ENCODE results near the gene ONECUT1.
"Not testable (repeated sequence)": the region's sequence is repeated elsewhere in the genome, so short reads cannot be mapped to it uniquely, and the experiment has no call there.

The ONECUT1 gene

DNA sequence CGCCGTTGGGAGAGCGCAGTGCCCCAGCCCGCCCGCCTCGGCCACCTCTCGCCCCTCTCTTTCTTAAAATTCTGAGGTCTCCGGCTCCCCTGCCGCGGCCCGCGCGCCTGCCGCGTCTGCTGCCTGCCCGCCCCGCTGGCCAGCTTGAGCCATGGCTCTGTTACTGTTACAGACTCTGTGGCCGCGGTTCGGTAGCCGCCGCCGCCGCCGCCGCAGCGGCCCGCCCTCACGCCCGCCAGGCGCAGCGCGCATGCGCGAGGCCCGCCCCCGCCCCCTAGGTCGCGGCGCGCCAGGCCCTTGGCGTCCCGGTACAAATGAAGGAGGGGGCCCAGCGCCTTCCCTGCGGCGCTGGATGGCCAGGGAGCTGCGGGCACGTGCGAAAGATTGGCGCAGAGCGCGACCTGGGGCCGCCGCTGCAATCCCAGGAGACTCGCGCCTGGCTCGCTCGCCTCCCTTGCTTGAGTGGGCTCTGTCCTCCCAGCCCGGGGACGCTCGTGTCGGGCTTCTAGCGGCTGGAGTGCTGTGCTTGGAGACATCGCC, at the start of gene ONECUT1:
ONECUT1 (minus strand) TSS at position 168 of the 540 bp plus-strand sequence. CDS start 452 bp downstream, outside the sequence.
- peak; percentile 28 for DNase-seq

DNA sequence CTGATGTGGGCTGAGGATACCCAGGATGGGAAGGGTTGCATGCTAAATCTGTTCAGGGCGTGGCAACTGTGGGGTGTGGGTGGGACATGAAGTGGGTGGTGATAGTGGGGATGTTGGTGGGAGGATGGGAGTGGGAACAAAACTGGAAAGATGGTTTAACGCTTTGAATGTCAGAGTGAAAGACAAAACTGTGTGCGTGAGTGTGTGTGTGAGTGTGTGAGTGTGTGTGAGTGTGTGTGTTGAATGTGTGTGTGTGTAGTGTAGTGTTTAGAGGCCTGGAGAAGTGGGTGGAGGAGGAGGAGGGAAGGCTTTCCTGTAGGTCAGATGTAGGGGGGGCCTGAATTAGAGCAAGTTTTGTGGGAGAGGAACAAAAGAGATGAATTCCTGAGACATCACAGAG, 44.2 kb upstream of the ONECUT1 start:
- no peak for DNase-seq

DNA sequence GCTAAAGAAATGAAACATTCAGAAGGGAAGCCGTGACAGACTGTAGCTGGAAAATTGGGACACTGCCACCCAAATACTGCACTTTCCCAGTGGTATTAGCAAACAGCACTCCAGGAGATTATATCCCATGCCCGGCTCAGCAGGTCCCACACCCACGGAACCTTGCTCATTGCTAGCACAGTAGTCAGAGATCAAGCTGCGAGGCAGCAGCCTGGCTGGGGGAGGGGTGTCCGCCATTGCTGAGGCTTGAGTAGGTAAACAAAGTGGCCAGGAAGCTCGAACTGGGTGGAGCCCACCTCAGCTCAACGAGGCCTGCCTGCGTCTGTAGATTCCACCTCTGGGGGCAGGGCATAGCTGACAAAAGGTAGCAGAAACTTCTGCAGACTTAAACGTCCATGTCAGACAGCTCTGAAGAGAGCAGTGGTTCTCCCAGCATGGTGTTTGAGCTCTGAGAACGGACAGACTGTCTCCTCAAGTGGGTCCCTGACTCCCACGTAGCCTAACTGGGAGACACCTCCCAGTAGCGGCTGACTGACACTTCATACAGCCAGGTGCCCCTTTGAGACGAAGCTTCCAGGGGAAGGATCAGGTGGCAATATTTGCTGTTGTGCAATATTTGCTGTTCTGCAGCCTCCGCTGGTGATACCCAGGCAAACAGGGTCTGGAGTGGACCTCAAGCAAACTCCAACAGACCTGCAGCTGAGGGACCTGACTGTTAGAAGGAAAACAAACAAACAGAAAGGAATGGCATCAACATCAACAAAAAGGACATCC, 34.2 kb upstream of the ONECUT1 start:
- DNase-seq, result not testable (repeated sequence)

DNA sequence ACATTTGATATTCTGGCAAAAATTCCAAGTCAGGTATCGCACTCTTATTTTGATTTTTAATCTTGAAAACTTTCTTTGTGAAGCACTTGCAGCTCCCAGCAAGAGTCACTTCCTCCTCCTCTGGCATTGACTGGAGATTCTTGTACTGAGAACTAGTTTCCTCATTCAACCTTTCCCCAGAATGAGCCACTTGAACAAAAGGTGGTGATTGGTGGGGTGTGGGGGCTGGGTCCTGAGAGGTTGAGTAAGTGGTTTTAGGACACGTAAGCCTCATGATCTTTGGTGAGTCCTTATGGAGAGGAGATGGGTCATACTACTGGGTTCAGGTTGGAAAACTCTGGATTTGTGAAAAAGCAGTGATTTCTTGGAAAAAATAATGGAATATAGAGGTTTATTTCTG, 32.3 kb upstream of the ONECUT1 start:
- DNase-seq, result no peak

DNA sequence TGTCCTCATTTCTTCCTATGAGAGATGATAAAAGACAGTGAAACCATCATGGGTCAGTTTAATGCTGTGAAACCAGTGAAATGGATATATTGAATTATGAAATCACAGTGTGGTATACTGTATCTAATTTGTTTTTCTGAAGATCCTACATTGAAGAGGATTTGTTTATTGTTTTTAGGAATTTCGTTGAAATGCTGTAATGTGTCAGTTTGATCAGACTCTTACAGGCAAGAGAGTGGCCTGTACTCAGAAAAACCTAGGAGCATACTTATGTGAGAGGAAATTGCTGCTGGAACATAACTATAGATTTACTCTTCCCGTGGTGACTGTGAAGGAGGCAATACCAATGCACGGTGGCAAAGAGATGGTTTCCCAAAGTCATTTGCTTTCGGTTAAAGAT, 29.1 kb upstream of the ONECUT1 start:
- no peak for DNase-seq

DNA sequence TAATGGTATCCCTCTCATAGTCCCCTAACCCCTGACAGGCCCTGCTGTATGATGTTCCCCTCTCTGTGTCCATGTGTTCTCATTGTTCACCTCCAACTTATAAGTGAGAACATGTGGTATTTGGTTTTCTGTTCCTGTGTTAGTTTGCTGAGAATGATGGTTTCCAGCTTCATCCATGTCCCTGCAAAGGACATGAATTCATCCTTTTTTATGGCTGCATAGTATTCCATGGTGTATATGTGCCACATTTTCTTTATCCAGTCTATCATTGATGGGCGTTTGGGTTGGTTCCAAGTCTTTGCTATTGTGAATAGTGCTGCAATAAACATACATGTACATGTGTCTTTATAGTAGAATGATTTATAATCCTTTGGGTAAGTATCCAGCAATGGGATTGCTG, 25.8 kb upstream of the ONECUT1 start:
- DNase-seq, result not testable (repeated sequence)

DNA sequence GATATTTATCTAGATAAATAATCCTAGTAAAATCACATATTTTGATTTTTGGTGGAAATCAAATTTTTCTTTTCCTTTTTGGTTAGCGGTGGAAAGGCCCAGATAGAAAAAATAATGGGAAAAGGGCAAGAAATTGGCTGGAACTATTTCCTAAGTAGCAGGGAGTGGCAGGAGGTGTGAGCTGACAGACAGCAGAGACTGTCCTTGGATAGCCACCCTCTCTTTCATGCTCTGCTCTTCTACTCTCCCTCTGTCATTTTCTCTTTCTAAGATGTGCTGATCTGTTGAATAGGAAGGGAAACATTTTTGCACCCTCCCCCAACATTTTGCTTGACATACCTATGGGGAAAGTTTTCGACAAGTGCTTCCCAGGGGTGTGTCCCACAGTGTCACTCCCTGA, 18.9 kb upstream of the ONECUT1 start:
- DNase-seq, result no peak

DNA sequence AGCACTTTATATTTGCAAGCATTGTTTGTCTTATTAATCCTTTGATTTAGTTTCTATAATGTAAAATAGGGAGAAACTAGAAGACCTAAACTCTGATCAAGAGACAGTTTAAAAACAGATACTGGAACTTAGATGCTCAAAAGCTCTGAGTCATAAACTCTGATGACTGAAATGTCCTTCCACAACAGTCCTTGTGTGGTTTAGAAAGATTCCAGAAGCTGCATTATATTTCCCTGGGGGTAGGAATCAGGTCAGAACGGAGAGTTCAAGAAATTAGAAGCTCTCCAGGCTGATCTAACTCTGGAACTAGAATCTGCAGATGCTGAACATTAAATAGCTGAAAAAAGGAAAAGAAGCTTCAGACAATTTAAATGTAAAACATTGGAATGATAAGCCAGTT, 18.3 kb upstream of the ONECUT1 start:
- no peak for DNase-seq

DNA sequence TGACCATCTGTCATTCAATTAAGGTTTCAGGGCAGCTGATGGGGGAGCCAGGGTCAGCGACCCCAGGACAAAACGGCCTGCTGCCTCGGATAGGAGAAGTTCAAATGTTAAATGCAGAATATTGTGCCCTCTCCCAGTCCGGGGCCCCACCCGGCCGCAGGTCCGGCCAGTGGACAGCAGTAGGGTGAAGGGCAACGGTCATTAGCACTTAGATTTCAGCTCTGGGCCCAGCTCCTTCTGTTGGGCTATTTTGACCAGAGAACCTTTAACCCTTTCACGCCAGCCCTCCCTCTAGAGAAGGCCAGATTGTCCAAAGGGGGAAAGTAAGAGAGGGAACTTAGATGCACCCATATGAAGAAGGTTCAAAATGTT, 16.1 kb upstream of the ONECUT1 start:
- DNase-seq, result no peak

DNA sequence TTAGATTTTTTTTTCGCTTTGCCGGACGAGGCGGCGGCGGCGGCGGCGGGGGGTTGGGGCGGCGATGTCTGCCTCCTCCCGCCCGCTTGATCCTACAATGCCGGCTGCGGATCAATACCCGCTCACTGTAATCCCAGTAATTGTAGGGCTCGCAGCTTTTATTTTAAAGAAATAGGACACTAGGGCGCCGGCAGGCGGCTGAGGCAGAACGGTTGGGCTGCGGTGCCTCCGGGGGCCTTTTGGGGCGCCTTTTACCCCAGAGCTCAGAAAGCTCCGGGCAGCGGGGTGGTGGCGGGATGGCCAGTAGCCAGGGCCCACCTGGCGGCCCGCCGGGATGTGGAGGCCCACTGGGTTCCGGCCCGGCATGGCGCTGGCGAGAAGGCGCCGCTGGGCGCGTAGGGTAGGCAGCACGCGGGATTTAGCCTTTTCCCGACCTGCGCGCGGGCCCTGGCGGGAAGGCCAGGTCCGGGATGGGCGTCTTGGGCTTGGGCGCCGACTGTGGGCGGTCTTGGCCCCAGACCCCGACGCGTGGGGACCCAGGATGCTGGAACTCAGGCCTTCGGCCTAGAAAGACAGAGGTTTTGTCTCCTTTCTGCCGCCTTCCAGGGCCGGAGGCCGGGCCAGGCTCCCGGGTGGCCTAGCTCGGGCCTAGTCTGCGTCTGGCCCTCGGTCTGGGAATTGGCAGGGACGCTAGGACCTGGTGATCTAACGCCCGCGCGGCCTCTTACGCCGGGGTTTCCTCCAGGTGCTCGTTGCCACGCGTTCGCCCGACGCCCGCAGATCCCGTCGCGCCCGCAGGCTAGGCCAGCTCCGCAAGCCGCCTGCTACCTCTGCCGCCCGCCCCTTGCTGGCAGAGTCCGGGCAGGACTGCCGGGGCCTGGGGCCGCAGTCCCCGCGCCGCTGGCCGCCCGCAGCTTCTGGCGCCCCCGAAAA, 15.5 kb upstream of the ONECUT1 start:
- no peak for DNase-seq

DNA sequence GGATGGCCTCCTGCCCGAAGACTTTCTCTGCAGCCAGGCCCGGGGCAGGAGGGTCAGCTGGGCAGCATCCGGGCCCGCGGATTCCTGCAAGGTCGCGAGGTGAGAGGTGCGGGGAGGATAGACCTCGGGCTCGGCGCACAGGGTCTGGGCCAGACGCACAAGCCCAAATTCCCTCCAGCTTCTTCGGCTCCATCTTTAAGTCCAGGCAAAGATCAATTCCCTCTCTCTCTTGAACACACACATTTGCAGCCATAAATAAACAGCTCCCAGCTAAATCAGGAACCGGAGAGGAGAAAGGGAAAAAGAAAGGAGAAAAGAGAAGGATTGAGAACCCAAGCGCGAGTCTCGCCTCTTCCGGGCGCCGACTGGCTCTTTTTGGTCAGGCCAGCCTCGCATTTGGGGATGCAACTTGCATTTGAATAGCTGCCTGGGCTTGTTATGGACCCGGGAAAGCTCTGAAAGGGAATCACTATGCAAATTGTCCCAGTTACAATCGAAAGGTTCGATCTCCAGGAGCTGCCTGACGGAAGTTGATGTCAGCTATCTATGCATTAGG, 14.5 kb upstream of the ONECUT1 start:
- DNase-seq, result no peak

DNA sequence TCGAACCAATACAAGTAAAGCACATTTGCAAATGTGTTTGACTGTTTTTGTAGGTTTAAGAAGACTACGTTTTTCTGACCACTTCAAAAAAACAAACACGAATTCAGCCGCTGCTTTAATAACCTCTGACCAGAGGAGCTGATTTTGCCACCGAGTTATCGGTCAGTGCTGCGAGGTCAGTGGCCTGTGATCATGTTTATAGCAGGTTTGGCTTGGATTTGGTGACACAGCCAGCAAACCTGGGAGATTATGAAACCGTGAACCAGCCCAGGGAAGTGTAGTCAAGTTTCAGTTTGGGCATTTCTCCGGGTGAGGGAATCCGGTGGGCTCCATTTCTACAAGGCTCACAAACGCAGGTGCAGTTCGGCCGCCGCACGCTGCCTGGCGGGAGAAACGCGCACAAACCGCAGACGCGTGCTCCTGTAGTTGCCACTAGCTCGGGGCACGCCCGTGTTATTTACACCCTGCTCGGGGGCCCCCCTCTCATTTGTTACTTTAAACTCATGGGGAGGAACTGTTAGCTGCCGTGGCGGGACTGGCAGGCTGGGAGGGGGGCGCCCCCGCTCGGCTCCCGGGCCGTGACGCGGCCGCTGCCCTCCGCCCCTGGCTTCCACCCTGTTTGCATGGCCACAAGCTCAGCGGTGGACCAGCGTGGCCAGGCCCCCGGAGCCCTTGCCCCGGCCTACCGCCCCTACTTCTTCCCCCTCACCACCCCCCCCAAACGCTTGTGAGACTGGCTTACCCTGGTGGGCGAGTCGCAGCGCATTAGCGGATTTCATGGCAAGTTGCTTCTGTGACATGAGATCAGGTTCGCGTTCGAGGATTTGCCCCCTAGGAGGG, 13.6 kb upstream of the ONECUT1 start:
- DNase-seq, result no peak

DNA sequence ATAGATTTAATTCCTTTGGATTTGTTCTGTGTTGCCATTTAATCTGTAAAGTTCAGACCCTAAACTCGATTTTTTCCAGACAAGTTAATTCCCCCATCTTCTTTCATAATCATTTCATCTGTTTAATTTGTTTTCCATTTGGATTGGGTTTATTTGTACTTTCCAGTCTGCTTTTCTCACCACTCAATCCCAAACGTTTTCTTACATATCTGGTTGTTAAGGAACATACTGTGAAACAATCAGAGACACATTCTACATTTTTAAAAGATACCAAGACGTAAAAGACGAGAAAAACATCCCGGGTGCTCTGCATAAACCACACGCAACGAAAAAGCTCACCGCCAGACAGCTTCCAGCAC, 13.0 kb upstream of the ONECUT1 start:
- DNase-seq, result no peak

DNA sequence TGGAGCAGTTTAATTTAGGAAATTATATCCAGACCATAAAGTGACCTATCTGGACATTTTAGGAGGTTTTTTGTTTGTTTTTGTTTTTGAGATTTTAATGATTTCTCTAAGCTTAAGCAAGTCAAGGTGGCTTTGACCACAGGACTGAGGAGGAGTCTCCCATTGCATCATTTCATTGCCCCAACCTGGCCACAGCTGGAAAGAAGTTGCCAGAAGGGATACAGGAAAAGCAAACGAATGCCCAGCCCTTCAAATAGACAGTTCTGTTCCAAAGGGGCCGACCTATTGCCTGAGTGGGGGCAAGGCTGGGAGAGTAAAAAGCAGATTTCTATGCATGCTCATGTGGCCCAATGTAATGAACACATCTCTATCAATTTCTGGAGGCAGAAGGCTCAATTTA, 12.0 kb upstream of the ONECUT1 start:
- no peak for DNase-seq

DNA sequence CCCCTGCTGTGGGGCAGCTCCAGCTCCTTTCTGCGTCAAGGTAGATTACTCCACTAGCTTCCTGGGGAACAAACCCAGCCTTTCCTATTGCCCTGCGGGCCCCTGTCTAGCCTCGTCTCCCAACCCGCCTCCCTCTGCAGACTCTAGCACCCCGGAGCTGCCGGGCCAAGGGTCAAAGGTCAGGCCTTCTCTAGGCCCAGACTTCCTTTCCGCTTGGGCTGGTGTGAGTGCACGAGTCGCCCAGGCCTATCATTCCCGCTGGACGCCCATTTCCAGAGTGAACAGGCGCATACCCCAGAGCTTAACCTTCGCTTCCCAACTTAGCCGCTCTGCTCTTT, 11.6 kb upstream of the ONECUT1 start:
- DNase-seq, result no peak

DNA sequence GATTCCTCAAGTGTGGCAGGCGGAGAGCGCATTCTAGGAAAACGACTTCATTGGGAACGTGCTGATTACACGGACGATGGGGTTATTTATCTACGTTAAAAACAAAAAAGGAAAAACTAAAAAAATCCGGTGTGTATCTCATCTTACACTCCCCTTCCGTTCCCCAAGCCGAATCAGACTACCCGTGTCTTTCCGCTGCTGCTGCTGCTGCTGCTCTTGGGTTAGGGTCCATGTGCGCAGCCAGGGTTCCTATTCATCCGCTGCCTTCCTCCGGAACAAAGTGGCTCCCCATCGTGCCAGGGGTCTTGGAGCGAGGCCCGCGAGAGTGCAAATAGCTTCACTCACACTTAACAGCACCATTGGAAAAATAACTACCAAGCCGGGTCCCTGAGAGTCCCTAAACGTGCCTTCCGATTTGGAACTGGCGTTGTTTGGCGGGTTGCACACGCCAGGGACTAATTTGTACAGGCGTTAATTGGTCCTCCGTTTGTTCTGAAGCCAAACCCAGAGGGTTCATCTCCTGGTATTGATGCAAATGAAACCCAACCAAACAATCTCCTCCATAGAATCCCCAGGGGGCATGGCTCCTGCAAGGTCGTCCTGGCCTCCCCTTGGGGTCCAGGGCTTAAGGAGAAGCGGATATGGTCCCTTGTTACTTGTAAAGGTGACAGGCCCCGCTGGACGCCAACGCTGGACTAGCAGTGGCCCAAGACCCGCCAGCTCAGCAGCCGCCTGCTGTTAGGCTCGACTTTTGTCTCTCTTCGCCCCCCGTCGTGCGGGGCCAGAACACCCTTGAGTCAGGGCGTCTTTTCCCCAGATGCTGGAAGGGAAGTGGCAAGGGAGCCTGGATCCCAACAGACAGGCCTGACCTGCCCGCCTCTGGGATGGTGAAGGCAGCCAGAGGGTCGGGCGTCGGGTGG, 11.0 kb upstream of the ONECUT1 start:
- no peak for DNase-seq

DNA sequence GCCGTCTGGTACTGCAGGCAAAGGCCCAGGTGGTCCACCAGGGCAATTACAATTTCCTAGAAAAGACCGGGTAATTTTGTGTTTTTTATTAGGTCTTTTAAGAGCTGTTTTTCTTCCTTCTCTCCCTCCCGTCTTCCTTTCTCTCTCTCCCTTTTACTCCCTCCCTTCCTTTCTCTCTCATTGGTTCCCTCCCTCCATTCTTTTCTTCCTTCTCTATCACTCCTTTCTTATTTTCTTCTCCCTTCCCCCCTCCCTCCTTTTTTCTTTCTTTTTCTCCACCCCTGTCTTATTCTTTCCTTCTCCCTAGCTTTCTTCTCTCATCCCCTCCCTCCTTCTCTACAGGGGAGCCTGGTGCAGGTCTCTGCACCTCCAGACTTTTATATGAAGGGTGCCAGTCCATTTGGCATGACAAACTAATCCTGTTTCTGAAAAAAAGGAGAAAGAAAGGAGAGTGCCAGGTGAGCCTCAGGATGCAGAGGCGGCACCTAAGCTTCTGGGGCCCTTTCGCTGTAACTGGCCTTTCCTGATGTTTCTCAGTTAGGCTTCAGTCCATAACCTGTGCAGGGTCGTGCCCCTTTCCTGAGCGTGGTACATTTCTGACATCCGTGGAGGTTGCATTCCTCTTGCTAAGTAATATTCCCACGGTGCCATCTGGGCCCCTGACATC, 9.1 kb upstream of the ONECUT1 start:
- DNase-seq, result no peak

DNA sequence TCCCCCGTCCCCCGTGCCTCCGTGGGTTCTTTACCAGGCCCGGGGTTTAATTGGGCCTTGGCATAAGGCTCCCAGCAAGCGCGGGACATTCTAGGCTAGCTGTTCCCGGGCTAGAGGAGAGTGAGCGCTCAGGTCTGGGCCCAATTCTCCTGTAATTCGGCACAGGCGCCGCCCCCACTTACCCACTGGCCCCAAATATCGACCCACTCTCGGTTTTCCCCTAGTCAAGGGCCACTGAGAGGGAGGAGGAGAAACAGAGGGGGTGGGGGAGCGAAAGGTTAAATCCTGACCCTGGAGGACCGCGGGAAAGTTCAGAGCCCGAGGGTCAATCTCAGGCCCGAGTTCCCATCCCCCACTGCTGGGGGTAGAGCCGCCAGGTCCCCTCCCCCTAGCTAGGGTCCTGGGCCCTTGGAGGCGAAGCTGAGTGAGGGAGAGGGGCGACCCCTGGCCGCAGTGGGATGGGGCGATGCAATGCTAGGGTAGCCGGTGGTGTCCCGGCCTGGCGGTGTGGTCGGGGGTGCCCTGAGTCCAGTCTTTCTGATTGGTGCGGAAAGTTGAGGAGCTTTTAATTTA, 8.5 kb upstream of the ONECUT1 start:
- no peak for DNase-seq

DNA sequence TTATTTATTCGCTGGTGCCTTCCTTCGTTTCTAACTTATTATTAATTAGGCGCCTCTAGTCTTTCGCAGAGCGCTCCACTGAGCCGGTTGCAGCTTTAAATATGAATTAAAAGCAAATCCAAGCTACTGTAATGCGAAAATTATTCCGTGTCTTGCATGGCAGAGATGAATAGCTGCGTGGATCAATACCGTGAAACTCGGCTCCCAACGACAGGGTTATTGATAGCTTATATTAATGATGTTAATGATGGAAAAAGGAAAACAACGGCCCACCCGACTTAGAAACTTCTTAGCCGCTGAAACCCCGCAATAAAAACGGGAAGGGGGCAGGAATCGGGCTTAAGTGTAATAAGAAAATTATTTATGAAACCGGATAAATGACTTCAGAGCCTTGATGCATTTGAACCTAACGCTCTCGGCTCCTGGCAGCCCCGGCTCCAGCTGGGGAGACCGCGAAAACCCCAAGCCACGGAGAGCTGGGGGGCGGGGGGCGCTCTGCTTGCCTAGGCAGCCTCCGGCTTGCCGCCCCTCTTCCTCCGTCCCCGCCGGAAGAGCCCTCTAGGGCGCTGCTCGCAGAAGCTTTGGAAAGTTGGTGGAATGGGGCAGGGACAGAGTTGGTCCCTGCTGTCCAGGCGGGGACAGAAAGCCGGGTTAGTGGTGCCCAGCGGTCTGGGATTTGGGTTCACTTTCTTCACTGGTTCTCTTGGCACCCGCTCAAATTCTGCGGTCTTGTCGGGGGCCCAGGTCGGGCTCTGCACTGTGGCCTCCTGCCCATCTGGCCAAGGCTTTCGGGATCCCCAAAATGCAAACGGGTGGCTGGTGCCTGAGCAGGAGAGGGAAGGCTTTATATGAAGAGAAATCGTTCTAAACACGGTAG, 7.7 kb upstream of the ONECUT1 start:
- no peak for DNase-seq
